NCI-H226 (cell line): ENCODE data around the gene CACNG7.
A peak's percentile ranks its signal among the peaks of the same experiment; 100 is the strongest.
"Not testable (repeated sequence)": the region's sequence is repeated elsewhere in the genome, so short reads cannot be mapped to it uniquely, and the experiment has no call there.

ENCODE experiments used
- DNase-seq: peaks from one replicate; pipeline ENCODE4 v3.0.0-alpha.2; 2015

CACNG7 gene, protein sequence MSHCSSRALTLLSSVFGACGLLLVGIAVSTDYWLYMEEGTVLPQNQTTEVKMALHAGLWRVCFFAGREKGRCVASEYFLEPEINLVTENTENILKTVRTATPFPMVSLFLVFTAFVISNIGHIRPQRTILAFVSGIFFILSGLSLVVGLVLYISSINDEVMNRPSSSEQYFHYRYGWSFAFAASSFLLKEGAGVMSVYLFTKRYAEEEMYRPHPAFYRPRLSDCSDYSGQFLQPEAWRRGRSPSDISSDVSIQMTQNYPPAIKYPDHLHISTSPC

DNA sequence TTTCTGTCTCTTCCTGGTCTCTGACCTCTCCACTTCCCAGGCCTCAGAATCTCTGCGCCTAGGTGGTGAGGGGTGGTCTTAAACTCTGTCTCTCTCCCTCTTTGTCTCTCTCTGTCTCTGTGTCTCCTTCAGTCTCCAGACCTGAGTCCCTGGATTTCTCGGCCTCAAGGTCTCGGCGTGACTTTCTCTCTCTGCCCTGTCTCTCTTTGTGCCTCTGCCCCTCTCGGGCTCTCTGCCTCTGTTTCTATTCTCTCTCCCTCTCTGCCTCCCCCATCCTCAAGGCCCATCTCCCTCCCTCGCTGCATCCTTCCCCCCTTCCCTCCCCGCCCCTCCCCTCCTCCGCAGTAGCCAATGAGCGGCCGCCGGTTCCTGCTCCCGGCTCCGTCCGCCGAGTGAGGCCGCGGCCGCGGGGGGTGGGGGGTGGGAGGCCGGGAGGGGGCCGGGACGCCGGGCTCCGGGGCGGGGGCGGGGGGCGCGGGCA lies at the start of gene CACNG7:
Gene CACNG7 (plus strand): TSS at position 344 of the 481 bp plus-strand sequence. CDS start 3,554 bp downstream, outside the sequence.
- no peak for DNase-seq

DNA sequence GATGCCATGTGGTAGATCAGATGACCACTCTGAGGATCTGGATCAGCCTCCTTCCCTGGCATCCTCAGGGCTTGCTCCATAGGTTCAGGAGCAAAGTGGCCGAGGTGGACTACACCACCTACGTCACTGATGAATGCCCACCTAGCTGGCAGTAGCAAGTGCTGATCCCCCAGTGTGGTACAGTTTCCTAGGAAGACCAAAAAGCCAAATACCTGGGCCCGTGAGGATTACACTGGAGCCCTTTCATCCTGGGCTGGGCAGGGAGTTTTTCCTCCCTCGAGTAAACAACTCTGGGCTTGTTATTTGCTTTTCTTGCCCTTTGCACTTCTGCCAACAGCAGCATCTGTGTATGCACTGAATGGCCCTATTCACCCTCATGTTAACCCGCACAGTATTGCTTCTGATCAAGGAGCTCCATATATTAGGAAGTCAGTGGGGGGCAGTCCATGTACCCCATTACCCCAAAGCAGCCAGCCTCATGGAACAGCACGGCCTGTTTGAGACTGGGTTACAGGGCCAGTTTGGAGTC lies 44.7 kb upstream of the CACNG7 start:
- no peak for DNase-seq

DNA sequence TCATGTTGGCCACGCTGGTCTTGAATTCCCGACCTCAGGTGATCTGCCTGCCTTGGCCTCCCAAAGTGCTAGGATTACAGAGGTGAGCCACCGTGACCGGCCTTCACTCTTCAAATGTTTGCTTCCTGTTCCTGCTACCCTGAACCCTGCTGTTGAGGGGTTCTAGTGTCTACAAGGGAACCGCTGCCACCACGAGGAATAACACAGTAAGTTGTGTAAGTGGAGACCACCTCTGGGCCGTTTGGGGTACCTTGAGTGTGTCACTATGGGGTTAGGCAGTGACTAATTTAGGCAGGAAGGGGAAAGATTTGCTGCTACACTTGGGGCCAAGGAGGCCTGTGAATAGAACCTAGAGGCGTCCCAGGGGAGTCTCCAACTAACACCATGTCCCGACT lies 43.6 kb upstream of the CACNG7 start:
- DNase-seq, result no peak

DNA sequence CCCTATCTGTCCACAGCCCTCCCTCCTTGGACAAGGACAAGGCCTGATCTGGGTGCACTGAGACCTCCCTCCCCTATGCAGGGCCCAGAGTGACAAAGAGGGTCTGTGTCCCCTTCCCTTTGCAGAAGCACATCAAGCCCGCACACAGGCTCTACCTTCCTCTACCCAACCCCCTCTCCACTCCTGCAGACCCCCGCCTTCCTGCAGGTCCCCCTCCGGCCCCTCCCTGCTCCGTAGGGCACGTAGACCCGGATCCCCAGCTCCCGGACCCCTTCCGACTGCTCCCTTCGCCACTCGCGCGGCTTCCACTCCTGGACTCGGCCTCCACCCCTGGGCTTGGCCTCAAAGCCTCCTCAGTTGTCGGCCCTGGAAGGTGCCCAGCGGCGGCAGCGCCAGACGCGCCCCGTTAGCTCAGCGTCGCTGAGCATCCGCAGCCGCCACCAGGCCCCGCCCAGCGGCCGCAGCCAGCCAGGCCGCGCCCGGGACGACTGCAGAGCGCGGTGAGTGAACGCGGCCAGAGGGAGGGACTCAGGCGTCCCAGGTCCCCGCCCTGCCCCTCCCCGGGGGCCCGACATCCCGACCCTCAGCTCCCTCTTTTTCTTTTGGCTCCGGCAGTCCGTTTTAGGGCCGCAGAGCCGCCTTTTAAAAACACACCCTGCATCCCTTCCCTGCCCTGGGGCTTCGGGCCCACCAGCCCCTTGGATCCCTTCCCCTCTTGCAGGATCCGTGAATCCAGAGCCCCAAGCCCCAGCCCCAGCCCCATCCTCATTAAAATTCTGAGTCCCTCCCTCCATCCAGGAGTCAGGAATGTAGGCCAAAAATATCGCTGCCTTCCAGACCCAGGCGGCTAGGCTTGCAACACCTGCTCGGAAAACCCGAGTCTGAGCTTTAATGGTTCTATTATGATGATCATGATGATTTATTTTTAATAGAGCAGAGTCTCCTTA lies 42.9 kb upstream of the CACNG7 start:
- peak; percentile 51 for DNase-seq

GRCh38 chr19:53866865-53867224 lies 42.2 kb upstream of the CACNG7 start:
- DNase-seq, result no peak

DNA sequence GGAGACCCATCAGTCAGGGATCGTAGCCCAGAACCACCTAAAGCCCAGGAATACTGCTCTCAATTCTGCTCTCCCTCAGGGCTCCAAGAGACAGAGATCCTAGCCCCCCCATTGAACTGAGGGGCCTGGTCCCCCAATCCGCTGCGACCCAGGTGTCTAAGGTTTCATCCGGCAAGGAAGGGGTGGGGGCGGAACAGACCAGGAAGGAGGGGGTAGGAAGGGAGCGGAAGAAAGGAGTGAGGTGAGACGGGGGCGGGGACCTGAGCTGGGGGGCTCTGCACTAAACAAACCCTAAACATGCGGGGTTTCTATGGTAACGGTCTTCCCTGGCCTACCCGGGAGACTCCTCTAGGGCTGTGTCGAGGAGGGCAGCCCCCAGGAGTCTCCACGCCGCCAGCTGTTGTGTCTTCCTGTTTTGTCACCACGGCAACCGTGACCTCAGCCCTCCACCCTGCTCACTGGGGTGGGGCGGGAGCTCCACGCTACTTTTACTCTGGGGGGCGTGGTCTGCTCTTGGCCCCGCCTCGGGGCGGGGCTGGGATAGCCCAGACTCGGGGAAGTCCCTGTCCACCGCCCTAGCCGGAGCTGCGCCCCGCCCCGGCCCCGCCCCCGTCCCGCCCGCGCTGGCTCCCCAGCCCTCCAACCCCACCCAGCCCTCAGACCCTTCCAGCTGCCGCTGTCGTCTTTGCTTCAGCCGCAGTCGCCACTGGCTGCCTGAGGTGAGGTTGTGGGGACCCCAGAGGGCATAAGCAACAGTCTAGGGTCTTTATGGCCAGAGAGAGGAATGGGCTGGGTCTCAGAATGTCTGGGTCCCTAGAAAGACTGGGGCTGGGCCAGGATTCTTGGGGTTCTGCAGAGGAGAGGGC lies 41.6 kb upstream of the CACNG7 start, which contains the start of gene MYADM:
Gene MYADM (plus strand): TSS at position 659 of the 866 bp plus-strand sequence. CDS start 5,647 bp downstream, outside the sequence.
- peak; percentile 99 for DNase-seq

- peak; percentile 87 for DNase-seq
Measured at GRCh38 chr19:53868091-53868891, 40.8 kb upstream of the CACNG7 start.

DNA sequence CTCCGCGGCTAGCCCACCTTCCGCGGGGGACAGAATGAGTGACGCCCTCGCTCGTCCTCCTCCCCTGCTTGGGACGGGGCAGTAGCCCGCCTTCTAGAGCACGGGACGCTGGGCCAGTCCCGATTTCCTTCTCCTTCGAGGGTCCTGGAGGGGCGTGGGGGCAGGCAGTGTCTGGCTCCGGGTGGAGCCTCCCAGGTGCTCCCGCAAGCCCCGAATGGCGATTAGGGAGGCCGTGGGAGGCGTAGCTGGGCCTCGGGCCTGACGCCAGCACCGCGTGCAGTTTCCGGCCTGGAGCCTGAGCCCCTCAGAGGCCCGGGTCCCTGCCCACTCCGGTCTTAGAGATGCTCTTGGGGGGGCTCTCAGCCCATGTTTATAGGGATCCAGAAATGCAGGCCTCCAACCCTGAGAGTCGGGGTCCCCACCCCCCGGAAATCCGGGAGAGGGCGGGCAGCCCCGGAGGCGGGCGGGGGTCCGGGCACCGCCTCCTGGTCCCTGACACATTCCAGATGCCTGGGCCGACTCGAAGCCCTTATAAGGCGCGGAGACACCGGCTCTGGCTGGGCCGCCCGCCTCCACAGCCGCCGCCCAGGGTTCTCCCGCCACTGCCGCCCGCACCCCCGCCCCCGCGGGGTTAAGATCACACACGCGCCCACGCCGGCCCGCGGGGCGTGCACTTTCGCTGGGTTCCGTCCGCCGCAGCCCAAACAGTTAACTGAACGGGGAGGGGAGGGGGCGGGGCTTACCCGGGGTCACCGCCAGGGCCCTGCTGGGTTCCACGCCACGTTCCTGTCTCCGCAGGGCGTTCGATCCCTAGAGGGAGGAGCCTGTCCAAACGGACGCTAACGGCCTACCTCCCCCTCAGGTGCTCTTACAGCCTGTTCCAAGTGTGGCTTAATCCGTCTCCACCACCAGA lies 39.9 kb upstream of the CACNG7 start:
- peak; percentile 97 for DNase-seq

GRCh38 chr19:53869805-53870484 lies 39.1 kb upstream of the CACNG7 start:
- not testable (repeated sequence) for DNase-seq

- no peak for DNase-seq
Measured at GRCh38 chr19:53870485-53870844, 38.6 kb upstream of the CACNG7 start.

GRCh38 chr19:53871454-53871853 lies 37.6 kb upstream of the CACNG7 start:
- DNase-seq, result no peak

DNA sequence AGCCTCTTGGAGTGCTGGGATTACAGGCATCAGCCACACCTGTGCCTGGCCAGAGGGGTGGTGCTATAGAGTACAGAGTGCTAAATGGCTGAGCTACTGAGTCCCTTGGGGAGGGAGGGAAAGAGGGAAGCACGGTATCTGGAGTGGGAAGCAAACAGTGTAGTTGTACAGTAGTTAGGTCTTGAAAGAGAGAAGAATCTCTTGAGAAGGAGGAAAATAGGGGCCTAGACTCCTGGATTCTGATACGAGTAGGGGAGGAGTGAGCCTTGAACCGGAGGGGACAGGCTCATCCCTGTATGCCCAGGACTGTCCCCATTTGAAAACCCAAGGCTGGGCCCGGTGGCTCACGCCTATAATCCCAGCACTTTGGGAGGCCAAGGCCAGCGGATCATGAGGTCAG lies 36.3 kb upstream of the CACNG7 start:
- no peak for DNase-seq

DNA sequence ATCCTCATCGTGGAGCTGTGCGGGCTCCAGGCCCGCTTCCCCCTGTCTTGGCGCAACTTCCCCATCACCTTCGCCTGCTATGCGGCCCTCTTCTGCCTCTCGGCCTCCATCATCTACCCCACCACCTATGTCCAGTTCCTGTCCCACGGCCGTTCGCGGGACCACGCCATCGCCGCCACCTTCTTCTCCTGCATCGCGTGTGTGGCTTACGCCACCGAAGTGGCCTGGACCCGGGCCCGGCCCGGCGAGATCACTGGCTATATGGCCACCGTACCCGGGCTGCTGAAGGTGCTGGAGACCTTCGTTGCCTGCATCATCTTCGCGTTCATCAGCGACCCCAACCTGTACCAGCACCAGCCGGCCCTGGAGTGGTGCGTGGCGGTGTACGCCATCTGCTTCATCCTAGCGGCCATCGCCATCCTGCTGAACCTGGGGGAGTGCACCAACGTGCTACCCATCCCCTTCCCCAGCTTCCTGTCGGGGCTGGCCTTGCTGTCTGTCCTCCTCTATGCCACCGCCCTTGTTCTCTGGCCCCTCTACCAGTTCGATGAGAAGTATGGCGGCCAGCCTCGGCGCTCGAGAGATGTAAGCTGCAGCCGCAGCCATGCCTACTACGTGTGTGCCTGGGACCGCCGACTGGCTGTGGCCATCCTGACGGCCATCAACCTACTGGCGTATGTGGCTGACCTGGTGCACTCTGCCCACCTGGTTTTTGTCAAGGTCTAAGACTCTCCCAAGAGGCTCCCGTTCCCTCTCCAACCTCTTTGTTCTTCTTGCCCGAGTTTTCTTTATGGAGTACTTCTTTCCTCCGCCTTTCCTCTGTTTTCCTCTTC lies 35.1 kb upstream of the CACNG7 start:
- no peak for DNase-seq

- no peak for DNase-seq
Measured at GRCh38 chr19:53874606-53874990, 34.5 kb upstream of the CACNG7 start.

DNA sequence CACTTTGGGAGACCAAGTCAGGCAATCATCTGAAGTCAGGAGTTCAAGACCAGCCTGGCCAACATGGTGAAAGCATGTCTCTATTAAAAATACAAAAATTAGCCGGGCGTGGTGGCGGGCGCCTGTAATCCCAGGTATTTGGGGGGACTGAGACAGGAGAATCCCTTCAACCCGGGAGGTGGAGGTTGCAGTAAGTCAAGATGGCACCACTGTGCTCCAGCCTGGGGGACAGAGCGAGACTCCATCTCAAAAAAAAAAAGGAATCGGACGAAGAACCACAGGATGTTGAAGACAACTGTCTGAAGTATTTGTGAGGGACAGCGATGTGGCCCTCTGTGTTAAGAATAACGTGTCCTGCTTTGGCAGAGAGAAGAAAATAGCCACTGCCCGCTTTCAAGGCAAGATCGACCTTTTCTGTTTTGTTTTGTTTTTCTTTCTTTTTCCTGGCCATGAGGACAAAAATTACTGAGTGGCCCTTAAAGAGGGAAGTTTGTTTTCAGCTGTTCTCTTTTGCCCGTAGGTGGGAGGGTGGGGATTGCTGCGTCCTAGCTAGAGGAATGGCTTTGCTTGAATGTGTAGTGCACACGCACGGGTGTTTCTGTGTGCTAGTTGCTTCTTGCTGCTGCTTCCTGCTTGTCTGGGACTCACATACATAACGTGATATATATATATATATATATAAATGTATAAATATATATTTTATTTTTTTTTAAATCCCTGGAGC lies 33.3 kb upstream of the CACNG7 start:
- no peak for DNase-seq

DNA sequence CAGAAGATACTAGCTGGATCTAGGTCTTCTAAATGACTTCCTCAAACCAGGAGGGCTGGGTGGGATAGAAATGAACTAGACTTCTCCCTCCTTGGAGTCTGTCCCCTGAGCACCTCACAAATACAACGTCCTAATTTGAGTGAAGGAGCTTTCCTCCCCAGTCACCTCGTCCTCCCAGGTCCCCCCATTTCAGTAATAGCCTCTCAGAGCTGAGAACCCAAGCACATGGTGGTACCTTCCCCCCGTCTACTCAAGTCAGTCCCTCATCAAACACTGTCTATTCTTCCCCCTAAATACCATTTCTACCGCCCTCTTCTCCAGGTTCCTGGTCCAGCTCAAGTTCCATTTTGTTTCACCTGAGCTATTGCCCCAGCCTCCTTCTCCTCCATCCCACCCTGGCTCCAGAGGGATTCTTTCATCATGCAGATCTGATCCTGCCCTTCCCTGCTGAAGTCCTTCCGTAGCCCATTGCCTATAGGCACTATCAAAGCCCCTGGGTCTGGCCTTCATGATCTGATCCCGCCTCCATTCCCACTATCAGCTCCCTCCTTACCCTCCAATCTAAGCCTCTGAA lies 32.3 kb upstream of the CACNG7 start:
- DNase-seq, result no peak

GRCh38 chr19:53877361-53877766 lies 31.7 kb upstream of the CACNG7 start:
- DNase-seq, result no peak

DNA sequence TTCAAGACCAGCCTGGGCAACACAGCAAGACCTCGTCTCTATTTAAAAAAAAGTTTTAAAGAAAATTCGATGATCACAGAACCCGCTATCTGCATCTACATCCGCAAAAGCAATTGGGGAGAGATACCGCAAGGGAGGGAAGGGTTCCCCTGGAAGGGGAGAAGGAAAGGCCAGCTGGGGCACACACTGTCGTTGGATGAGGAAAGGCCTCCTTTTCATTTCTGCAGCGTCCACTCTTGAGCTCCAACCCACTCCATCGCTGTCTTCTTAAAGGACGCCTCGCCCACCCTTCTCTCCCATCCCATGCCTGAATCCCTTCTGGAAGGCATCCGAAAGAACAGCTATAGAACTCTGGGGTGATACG lies 30.3 kb upstream of the CACNG7 start:
- no peak for DNase-seq
